DOHH2 (cell line): ENCODE measurements around the gene SH2D5.

Experiments used
- H3F3A ChIP-seq: fragments of 200-600 bp; sonication (generic), shearing (Covaris generic); 2 replicates; pipeline ENCODE4 v1.6.0; 2016; ENCODE audit warnings: antibody characterized with exemption, mild to moderate bottlenecking; ENCODE audit not compliant: control insufficient read depth, insufficient read depth
- H3K27ac ChIP-seq: fragments of 200-600 bp; sonication (generic); 2 replicates; pipeline ENCODE4 v1.5.1; 2014; ENCODE audit warnings: low read depth, mild to moderate bottlenecking, low read length, moderate library complexity
- H3K27me3 ChIP-seq: fragments of 200-600 bp; sonication (generic); 2 replicates; pipeline ENCODE4 v1.6.1; 2014; ENCODE audit warnings: mild to moderate bottlenecking, low read length, mixed read lengths; ENCODE audit not compliant: control insufficient read depth
- H3K36me3 ChIP-seq: fragments of 200-600 bp; sonication (generic); 2 replicates; pipeline ENCODE4 v1.6.1; 2014; ENCODE audit warnings: mild to moderate bottlenecking, low read length, moderate library complexity, mixed read lengths; ENCODE audit not compliant: control insufficient read depth
- H3K4me1 ChIP-seq: fragments of 200-600 bp; sonication (generic); 2 replicates; pipeline ENCODE4 v1.6.1; 2014; ENCODE audit warnings: mild to moderate bottlenecking, low read length, mixed read lengths; ENCODE audit not compliant: control insufficient read depth
- H3K4me2 ChIP-seq: fragments of 200-600 bp; sonication (generic); 2 replicates; pipeline ENCODE4 v1.6.0; 2014; ENCODE audit warnings: mild to moderate bottlenecking, low read length, moderate library complexity
- H3K4me3 ChIP-seq: fragments of 200-600 bp; sonication (generic); 2 replicates; pipeline ENCODE4 v1.5.1; 2014; ENCODE audit warnings: mild to moderate bottlenecking, low read length, mixed read lengths
- H3K79me2 ChIP-seq: fragments of 200-600 bp; sonication (generic); 2 replicates; pipeline ENCODE4 v1.6.1; 2014; ENCODE audit warnings: mild to moderate bottlenecking, low read length, mixed read lengths; ENCODE audit not compliant: control insufficient read depth
- H3K9me2 ChIP-seq: fragments of 200-600 bp; sonication (generic); replicated peaks from 2 replicates; pipeline ENCODE4 v1.6.1; 2014; ENCODE audit warnings: mild to moderate bottlenecking, low read length, mixed read lengths; ENCODE audit not compliant: control insufficient read depth
- H3K9me3 ChIP-seq: fragments of 200-600 bp; sonication (generic); 2 replicates; pipeline ENCODE4 v1.6.1; 2014; ENCODE audit warnings: antibody characterized with exemption, low read length, mixed read lengths; ENCODE audit not compliant: control insufficient read depth, insufficient read depth
- H4K20me1 ChIP-seq: fragments of 200-600 bp; sonication (generic); 2 replicates; pipeline ENCODE4 v1.6.0; 2014; ENCODE audit warnings: low read depth, mild to moderate bottlenecking, antibody characterized with exemption, low read length, moderate library complexity; ENCODE audit not compliant: control insufficient read depth, insufficient read depth
- EZH2phosphoT487 ChIP-seq: fragments of 200-600 bp; sonication (generic); IDR thresholded peaks from 2 replicates; pipeline ENCODE4 v1.6.1; 2017; ENCODE audit warnings: borderline replicate concordance, mild to moderate bottlenecking, antibody characterized with exemption, low read length, moderate library complexity, mixed read lengths
- TF ChIP-seq, protein P1 (sequence below): fragments of 200-600 bp; sonication (generic); IDR thresholded peaks from one replicate; pipeline ENCODE4 v1.5.1; 2014; ENCODE audit warnings: antibody characterized with exemption, mild to moderate bottlenecking, low read depth, low read length; ENCODE audit not compliant: poor library complexity, severe bottlenecking

Gene SH2D5

DNA sequence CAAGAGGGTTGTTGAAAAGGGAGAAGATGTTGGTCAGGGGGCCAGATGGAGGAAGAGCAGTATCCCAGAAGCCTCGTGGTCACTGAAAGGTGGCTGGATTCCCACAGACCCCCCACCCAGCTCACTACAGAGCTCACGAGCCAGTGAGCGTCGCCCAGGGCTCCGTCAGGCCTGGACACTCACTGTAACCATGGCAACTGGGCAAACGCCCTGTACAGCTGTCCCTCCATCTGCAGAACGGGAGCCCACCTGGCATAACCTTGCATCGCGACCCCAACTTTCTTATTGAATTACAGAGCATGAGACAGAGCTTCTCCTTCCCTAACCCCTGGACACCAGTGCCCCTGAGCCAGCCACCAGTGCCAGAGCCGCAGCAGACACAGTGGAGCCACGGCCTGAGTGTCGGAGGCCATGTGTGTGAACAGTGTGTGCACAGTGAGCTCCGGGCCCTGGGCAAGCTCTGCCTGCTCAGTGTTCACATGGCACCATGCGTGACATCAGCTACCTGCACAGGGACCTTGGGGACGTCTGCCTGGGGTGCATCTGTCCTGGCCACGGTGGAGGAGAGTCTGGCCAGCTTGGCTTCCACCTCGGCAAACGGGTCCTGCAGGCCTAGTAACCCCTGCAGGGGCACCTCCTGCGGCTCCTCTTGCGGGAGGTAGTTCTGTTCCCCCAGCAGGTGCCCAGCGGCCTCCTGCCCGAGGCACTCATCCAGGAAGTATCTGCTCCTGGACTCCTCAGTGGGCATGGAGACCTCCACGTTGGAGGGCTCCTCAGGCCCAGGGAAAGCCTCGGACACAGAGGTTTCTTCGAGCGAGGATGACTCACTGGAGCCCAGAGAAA is 45.4 kb downstream of the SH2D5 start:
- Histone ChIP-seq H3K4me3 (no peak overlapping the region), H3K9me2 (no peaks in the 10 kb centered on the region), H3K4me1 (peaks cover 8% of the 10 kb centered on the region), H4K20me1 (no peaks in the 10 kb centered on the region), H3K27ac (no peak overlapping the region), H3K36me3 (no peaks in the 10 kb centered on the region), H3K79me2 (no peaks in the 10 kb centered on the region), H3K9me3 (no peaks in the 10 kb centered on the region), H3K4me2 (no peak overlapping the region), H3K27me3 (peaks cover 2% of the 10 kb centered on the region; the same call in 1 of the 2 replicates), H3F3A (no peaks in the 10 kb centered on the region)
- no peak for TF ChIP-seq EZH2phosphoT487
- TF ChIP-seq, protein P1, sequence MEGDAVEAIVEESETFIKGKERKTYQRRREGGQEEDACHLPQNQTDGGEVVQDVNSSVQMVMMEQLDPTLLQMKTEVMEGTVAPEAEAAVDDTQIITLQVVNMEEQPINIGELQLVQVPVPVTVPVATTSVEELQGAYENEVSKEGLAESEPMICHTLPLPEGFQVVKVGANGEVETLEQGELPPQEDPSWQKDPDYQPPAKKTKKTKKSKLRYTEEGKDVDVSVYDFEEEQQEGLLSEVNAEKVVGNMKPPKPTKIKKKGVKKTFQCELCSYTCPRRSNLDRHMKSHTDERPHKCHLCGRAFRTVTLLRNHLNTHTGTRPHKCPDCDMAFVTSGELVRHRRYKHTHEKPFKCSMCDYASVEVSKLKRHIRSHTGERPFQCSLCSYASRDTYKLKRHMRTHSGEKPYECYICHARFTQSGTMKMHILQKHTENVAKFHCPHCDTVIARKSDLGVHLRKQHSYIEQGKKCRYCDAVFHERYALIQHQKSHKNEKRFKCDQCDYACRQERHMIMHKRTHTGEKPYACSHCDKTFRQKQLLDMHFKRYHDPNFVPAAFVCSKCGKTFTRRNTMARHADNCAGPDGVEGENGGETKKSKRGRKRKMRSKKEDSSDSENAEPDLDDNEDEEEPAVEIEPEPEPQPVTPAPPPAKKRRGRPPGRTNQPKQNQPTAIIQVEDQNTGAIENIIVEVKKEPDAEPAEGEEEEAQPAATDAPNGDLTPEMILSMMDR: no peak

DNA sequence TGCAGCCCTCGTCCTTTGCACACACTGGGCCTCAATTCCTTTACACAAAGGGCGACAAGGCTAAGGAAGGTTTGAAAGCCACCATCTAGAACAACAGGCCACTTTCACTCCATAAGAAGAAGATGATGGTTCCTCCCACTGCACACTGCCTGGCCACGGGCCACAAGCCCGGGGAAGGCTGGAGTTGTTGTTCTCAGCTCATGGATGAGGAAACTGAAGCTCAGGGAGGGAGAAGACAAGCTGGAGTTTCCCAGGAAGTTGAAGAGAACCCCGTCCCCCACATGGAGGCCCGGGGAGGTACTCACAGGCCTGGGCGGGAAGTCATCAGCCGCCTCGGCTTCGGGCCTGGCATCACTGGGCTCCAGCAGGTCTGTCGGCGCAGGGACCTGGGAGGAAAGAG is 46.8 kb downstream of the SH2D5 start:
- no peak overlapping the region for H3K27ac ChIP-seq
- H3K4me1 ChIP-seq: peaks cover 8% of the 10 kb centered on the region
- H3F3A ChIP-seq: no peaks in the 10 kb centered on the region
- no peaks in the 10 kb centered on the region for H3K36me3 ChIP-seq
- peaks cover 2% of the 10 kb centered on the region; the same call in 1 of the 2 replicates for H3K27me3 ChIP-seq
- TF ChIP-seq, protein P1: no peak
- no peak for TF ChIP-seq EZH2phosphoT487
- no peaks in the 10 kb centered on the region for H3K9me3 ChIP-seq
- no peak overlapping the region for H3K4me2 ChIP-seq
- no peak overlapping the region for H3K4me3 ChIP-seq
- no peaks in the 10 kb centered on the region for H4K20me1 ChIP-seq
- no peaks in the 10 kb centered on the region for H3K9me2 ChIP-seq
- H3K79me2 ChIP-seq: no peaks in the 10 kb centered on the region

DNA sequence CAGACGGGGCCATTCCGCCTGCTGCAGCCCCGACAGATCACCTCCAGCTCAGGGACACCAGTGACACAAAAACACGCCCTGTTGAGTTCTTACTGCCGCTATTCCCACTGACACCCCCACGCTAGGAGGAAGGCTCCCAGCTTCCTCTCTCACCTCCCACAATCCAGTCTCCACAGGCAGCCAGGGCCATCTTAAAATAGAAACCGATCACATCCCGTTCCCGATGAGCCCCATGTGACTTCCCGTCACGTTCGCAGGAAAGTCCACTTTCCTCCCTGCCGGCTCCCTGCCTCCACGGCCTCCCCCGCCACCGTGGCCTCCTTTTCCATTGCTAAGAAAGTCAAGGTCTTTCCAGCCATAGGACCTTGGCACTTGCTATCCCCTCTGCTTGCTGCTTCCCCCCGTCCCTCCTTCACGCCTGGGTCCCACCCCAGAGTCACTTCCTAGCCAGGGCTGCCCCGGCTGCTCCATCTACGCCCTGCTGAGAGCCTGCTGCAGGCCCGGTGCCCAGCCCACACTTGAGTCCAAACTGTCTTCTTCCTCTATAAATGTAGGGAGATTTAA is 47.3 kb downstream of the SH2D5 start:
- H3K27ac ChIP-seq: no peak overlapping the region
- H3K79me2 ChIP-seq: no peaks in the 10 kb centered on the region
- no peak for TF ChIP-seq EZH2phosphoT487
- TF ChIP-seq, protein P1: no peak
- no peak overlapping the region for H3K4me3 ChIP-seq
- H3K4me1 ChIP-seq: peaks cover 8% of the 10 kb centered on the region
- no peaks in the 10 kb centered on the region for H3F3A ChIP-seq
- no peaks in the 10 kb centered on the region for H4K20me1 ChIP-seq
- H3K27me3 ChIP-seq: peaks cover 2% of the 10 kb centered on the region; the same call in 1 of the 2 replicates
- H3K9me2 ChIP-seq: no peaks in the 10 kb centered on the region
- H3K9me3 ChIP-seq: no peaks in the 10 kb centered on the region
- no peaks in the 10 kb centered on the region for H3K36me3 ChIP-seq
- H3K4me2 ChIP-seq: no peak overlapping the region
